SK-N-SH (cell line): Measurements from ENCODE around the gene TBC1D1. TPM values are rescaled to one million over a fixed set of nuclear protein-coding genes. Genes with fewer than 3 reads are reported as not detected.

Experiments used
- CTCF ChIA-PET: fragments of 300-600, 350-600 bp; formaldehyde crosslinking; extraction: SDS; loops from one replicate; lab custom pipeline; 2021; lab: Yijun Ruan, JAX
- POLR2A ChIA-PET: fragments of 350-600 bp; sonication (Branson Sonifier 250); formaldehyde crosslinking; extraction: SDS; loops from one replicate; lab custom pipeline; 2020; ENCODE audit warnings: antibody characterized with exemption, inconsistent platforms; lab: Yijun Ruan, JAX
- DNase-seq: peaks from one replicate; pipeline ENCODE4 v3.0.0; 2012
- H2AFZ ChIP-seq: fragments of 200-600 bp; sonication (generic); 2 replicates; pipeline ENCODE4 v1.8.1; 2016; ENCODE audit warnings: antibody characterized with exemption, mild to moderate bottlenecking, low read depth
- H3F3A ChIP-seq: fragments of 200-600 bp; sonication (generic); replicated peaks from 2 replicates; pipeline ENCODE3; 2016; ENCODE audit warnings: antibody characterized with exemption, mild to moderate bottlenecking; ENCODE audit not compliant: insufficient read depth
- H3K27ac ChIP-seq, 2 experiments: fragments of 200-500 bp in 1 of 2; fragments of 200-600 bp in 1 of 2; sonication (Bioruptor generic) in 1 of 2; sonication (generic), shearing (Covaris generic) in 1 of 2; 2 replicates each; pipeline versions ENCODE4 v1.5.1 to v1.6.1; 2014 to 2016; ENCODE audit warnings: low read depth in 2 of 2, inconsistent platforms in 1 of 2, low read length in 1 of 2, mild to moderate bottlenecking in 1 of 2, mixed read lengths in 1 of 2
- H3K27me3 ChIP-seq: fragments of 200-600 bp; sonication (generic), shearing (Covaris generic); 2 replicates; pipeline ENCODE4 v1.6.1; 2016; ENCODE audit warnings: mixed run types; ENCODE audit not compliant: insufficient read depth
- H3K36me3 ChIP-seq, 2 experiments: fragments of 200-500 bp in 1 of 2; fragments of 200-600 bp in 1 of 2; sonication (Bioruptor generic) in 1 of 2; sonication (generic) in 1 of 2; replicated peaks in 1 of 2; 2 replicates each; pipeline versions ENCODE3 to v1.5.1; 2014 to 2016; ENCODE audit warnings: low read length in 1 of 2, mild to moderate bottlenecking in 1 of 2; ENCODE audit not compliant: insufficient read depth in 2 of 2, control insufficient read depth in 1 of 2
- H3K4me1 ChIP-seq, 2 experiments: fragments of 200-500 bp in 1 of 2; fragments of 200-600 bp in 1 of 2; sonication (Bioruptor generic) in 1 of 2; sonication (generic), shearing (Covaris generic) in 1 of 2; 2 replicates each; pipeline versions ENCODE4 v1.5.1 to v1.6.1; 2014 to 2016; ENCODE audit warnings: low read depth in 1 of 2, low read length in 1 of 2, mixed run types in 1 of 2; ENCODE audit not compliant: insufficient read depth in 2 of 2, control insufficient read depth in 1 of 2
- H3K4me2 ChIP-seq: fragments of 200-600 bp; sonication (generic), shearing (Covaris generic); 2 replicates; pipeline ENCODE4 v1.6.1; 2017; ENCODE audit warnings: mixed run types
- H3K4me3 ChIP-seq, 2 experiments: fragments of 200-500 bp in 1 of 2; fragments of 200-600 bp in 1 of 2; sonication (Bioruptor generic) in 1 of 2; sonication (generic), shearing (Covaris generic) in 1 of 2; 2 replicates each; pipeline versions ENCODE4 v1.5.1 to v1.8.1; 2014 to 2016; ENCODE audit warnings: low read depth in 2 of 2, inconsistent platforms in 1 of 2, low read length in 1 of 2, mild to moderate bottlenecking in 1 of 2, mixed read lengths in 1 of 2, moderate library complexity in 1 of 2
- H3K79me2 ChIP-seq: fragments of 200-600 bp; sonication (generic); 2 replicates; pipeline ENCODE4 v1.8.1; 2017; ENCODE audit warnings: mild to moderate bottlenecking; ENCODE audit not compliant: insufficient read depth
- H3K9ac ChIP-seq: fragments of 200-600 bp; sonication (generic); 2 replicates; pipeline ENCODE4 v1.6.1; 2017; ENCODE audit warnings: mixed run types
- H3K9me2 ChIP-seq: fragments of 200-600 bp; sonication (generic); 2 replicates; pipeline ENCODE4 v1.6.1; 2017; ENCODE audit warnings: mixed run types
- H3K9me3 ChIP-seq: fragments of 200-600 bp; sonication (generic); 2 replicates; pipeline ENCODE4 v1.6.1; 2017; ENCODE audit warnings: mixed run types, mild to moderate bottlenecking, moderate library complexity
- H4K20me1 ChIP-seq: fragments of 200-600 bp; sonication (generic); 2 replicates; pipeline ENCODE4 v1.6.1; 2017; ENCODE audit warnings: mild to moderate bottlenecking, mixed run types; ENCODE audit not compliant: insufficient read depth
- CHD2 ChIP-seq: fragments of 150-350 bp; IDR thresholded peaks from 2 replicates; pipeline ENCODE4 v1.6.1; 2018; ENCODE audit warnings: low read length; ENCODE audit not compliant: partially characterized antibody
- CTCF ChIP-seq: fragments of 200-600 bp; sonication (generic); IDR thresholded peaks from 2 replicates; pipeline ENCODE4 v1.6.1; 2017; ENCODE audit warnings: antibody characterized with exemption, mild to moderate bottlenecking, moderate library complexity
- ELF1 ChIP-seq: IDR thresholded peaks from 2 replicates; pipeline ENCODE4 v1.4.0; 2012
- EP300 ChIP-seq, 2 experiments: IDR thresholded peaks; 2 replicates each; pipeline versions ENCODE4 v1.4.0 to v1.6.1; 2012; ENCODE audit warnings: borderline replicate concordance in 1 of 2, low read depth in 1 of 2, low read length in 1 of 2
- FOXJ3 ChIP-seq: sonication (generic); formaldehyde crosslinking; IDR thresholded peaks from 2 replicates; pipeline ENCODE4 v1.5.1; 2020; ENCODE audit warnings: mild to moderate bottlenecking, missing genetic modification reagents
- GABPA ChIP-seq: IDR thresholded peaks from 2 replicates; pipeline ENCODE4 v1.4.0; 2012; ENCODE audit warnings: low read depth, mild to moderate bottlenecking
- IRF3 ChIP-seq: fragments of 150-350 bp; IDR thresholded peaks from 2 replicates; pipeline ENCODE4 v1.6.1; 2016; ENCODE audit warnings: mild to moderate bottlenecking, low read depth, low read length
- MAX ChIP-seq: IDR thresholded peaks from 2 replicates; pipeline ENCODE4 v1.4.0; 2012; ENCODE audit warnings: low read depth
- RAD21 ChIP-seq: IDR thresholded peaks from 2 replicates; pipeline ENCODE4 v1.6.1; 2012; ENCODE audit warnings: mild to moderate bottlenecking, low read length
- RCOR1 ChIP-seq: fragments of 150-350 bp; IDR thresholded peaks from 2 replicates; pipeline ENCODE4 v1.6.1; 2017; ENCODE audit warnings: antibody characterized with exemption, low read length
- RFX5 ChIP-seq: IDR thresholded peaks from 2 replicates; pipeline ENCODE4 v1.6.1; 2012; ENCODE audit warnings: mild to moderate bottlenecking, improper control_type of control experiment, low read length
- RXRA ChIP-seq: IDR thresholded peaks from 2 replicates; pipeline ENCODE4 v1.4.0; 2012; ENCODE audit warnings: low read depth, mild to moderate bottlenecking, borderline replicate concordance
- SMC3 ChIP-seq: IDR thresholded peaks from 2 replicates; pipeline ENCODE4 v1.6.1; 2012; ENCODE audit warnings: low read depth, low read length, improper control_type of control experiment
- TAF1 ChIP-seq: IDR thresholded peaks from 2 replicates; pipeline ENCODE4 v1.6.1; 2012; ENCODE audit warnings: low read depth, mild to moderate bottlenecking, low read length, moderate library complexity, borderline replicate concordance
- TCF12 ChIP-seq: IDR thresholded peaks from 2 replicates; pipeline ENCODE4 v1.4.0; 2012
- TEAD4 ChIP-seq: IDR thresholded peaks from 2 replicates; pipeline ENCODE4 v1.4.0; 2012; ENCODE audit warnings: mild to moderate bottlenecking, borderline replicate concordance; ENCODE audit not compliant: insufficient read depth
- YY1 ChIP-seq: IDR thresholded peaks from 2 replicates; pipeline ENCODE4 v1.4.0; 2012; ENCODE audit warnings: low read depth, mild to moderate bottlenecking
- WGBS: methylation state at CpG from one replicate; pipeline ENCODE4 v1.1.6; 2017; ENCODE audit warnings: low lambda C conversion rate; 5-methylcytosine and 5-hydroxymethylcytosine counted together
- polyA plus RNA-seq, 3 experiments: library from polyadenylated mRNA; depleted of rRNA; stranded (reverse); fragments of >200 nt; gene quantifications; 2 replicates each; pipeline ENCODE4 v1.2.3, GENCODE V29; 2012
- TF ChIP-seq, protein P1 (sequence below): IDR thresholded peaks from 2 replicates; pipeline ENCODE4 v1.4.0; 2012; ENCODE audit warnings: low read depth, borderline replicate concordance
- TF ChIP-seq, protein P2 (sequence below): fragments of 150-350 bp; IDR thresholded peaks from 2 replicates; pipeline ENCODE4 v1.6.1; 2017; ENCODE audit warnings: antibody characterized with exemption, low read length, low read depth, borderline replicate concordance
- TF ChIP-seq, protein P3 (sequence below): IDR thresholded peaks from 2 replicates; pipeline ENCODE4; 2012

Gene TBC1D1
- polyA plus RNA-seq, 1 of the 3 experiments (the other 2 are of a cell fraction): 29.8 TPM

GRCh38 chr4:37995981-37996775 lies 105.3 kb downstream of the TBC1D1 start:
- Histone ChIP-seq H3K4me1 (no peaks in the 10 kb centered on the region; a peak in 1 of 4 replicates), H3K9me3 (no peaks in the 10 kb centered on the region), H4K20me1 (no peaks in the 10 kb centered on the region), H3K36me3 (no peaks in the 10 kb centered on the region), H3K27me3 (no peaks in the 10 kb centered on the region), H3K27ac (no peak overlapping the region), H3K4me3 (no peak overlapping the region), H3K9me2 (no peaks in the 10 kb centered on the region), H2AFZ (no peak overlapping the region), H3F3A (no peaks in the 10 kb centered on the region), H3K4me2 (no peak overlapping the region), H3K79me2 (peaks cover 15% of the 10 kb centered on the region), H3K9ac (no peak overlapping the region)
- 97% methylated on average over 7 of the region's 7 CpGs for WGBS
- CTCF ChIA-PET: no interaction called here
- no peak for TF ChIP-seq TEAD4
- TF ChIP-seq, protein P1, sequence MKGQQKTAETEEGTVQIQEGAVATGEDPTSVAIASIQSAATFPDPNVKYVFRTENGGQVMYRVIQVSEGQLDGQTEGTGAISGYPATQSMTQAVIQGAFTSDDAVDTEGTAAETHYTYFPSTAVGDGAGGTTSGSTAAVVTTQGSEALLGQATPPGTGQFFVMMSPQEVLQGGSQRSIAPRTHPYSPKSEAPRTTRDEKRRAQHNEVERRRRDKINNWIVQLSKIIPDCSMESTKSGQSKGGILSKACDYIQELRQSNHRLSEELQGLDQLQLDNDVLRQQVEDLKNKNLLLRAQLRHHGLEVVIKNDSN: no peak
- no peak for TF ChIP-seq TCF12
- no peak for TF ChIP-seq RFX5
- no peak for TF ChIP-seq RAD21
- no peak for TF ChIP-seq YY1
- no peak for TF ChIP-seq RCOR1
- TF ChIP-seq MAX: no peak
- TF ChIP-seq TAF1: no peak
- TF ChIP-seq EP300 (IDR thresholded peaks at IDR 0.05; ENCODE audit: borderline replicate concordance in 1 of 2, low read depth in 1 of 2, low read length in 1 of 2): no peak
- TF ChIP-seq GABPA: no peak
- no peak for DNase-seq
- POLR2A ChIA-PET: no interaction called here

DNA sequence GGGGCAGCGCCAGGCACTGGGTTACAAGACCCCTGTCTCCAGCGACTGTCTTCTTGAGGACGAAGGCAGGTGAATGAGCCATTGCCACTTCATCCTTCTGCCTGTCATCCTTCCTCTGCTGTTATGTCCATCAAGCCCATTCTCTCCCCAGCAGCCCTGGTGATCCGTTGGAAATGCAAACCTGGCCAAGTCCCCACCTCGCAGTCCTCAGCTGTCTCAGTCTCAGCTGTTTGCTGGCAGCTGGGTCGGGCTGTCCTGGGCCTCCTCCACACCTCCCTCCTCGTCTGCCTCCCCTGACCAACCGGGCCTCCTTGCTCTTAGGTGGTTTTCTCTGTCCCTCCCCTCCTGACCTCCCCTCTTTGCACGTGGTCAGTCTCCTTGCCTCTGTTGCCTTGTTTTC lies 107.3 kb downstream of the TBC1D1 start:
- Histone ChIP-seq H3K79me2 (peaks cover 14% of the 10 kb centered on the region), H2AFZ (no peak overlapping the region), H3K27ac (no peak overlapping the region), H3K9me3 (no peaks in the 10 kb centered on the region), H3F3A (no peaks in the 10 kb centered on the region), H3K9me2 (no peaks in the 10 kb centered on the region), H3K4me2 (no peak overlapping the region), H3K4me3 (no peak overlapping the region), H3K36me3 (no peaks in the 10 kb centered on the region), H3K27me3 (no peaks in the 10 kb centered on the region), H4K20me1 (no peaks in the 10 kb centered on the region), H3K9ac (no peak overlapping the region), H3K4me1 (peaks cover 0 to 8% of the 10 kb centered on the region in 2 experiments; a peak in 2 of 4 replicates)
- DNase-seq: no peak
- WGBS: 89% methylated on average over 9 of the region's 9 CpGs
- ChIA-PET POLR2A (no interaction called here), CTCF (no interaction called here)
- TF ChIP-seq SMC3: no peak
- TF ChIP-seq, protein P2, sequence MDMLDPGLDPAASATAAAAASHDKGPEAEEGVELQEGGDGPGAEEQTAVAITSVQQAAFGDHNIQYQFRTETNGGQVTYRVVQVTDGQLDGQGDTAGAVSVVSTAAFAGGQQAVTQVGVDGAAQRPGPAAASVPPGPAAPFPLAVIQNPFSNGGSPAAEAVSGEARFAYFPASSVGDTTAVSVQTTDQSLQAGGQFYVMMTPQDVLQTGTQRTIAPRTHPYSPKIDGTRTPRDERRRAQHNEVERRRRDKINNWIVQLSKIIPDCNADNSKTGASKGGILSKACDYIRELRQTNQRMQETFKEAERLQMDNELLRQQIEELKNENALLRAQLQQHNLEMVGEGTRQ: no peak
- TF ChIP-seq CTCF: no peak
- no peak for TF ChIP-seq FOXJ3 (CRISPR knock-in tag)
- TF ChIP-seq RXRA: no peak
- TF ChIP-seq GABPA: no peak
- no peak for TF ChIP-seq MAX
- no peak for TF ChIP-seq IRF3
- TF ChIP-seq, protein P3, sequence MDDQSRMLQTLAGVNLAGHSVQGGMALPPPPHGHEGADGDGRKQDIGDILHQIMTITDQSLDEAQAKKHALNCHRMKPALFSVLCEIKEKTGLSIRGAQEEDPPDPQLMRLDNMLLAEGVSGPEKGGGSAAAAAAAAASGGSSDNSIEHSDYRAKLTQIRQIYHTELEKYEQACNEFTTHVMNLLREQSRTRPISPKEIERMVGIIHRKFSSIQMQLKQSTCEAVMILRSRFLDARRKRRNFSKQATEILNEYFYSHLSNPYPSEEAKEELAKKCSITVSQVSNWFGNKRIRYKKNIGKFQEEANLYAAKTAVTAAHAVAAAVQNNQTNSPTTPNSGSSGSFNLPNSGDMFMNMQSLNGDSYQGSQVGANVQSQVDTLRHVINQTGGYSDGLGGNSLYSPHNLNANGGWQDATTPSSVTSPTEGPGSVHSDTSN: no peak
- TF ChIP-seq RCOR1: no peak
- no peak for TF ChIP-seq CHD2
- no peak for TF ChIP-seq ELF1
- TF ChIP-seq, protein P1: no peak
